Right lung (tissue), 5 donors: ENCODE data around the gene KRT5. TPM values are rescaled to one million over a fixed set of nuclear protein-coding genes. Genes with fewer than 3 reads are reported as not detected.
"Not testable (repeated sequence)": the region's sequence is repeated elsewhere in the genome, so short reads cannot be mapped to it uniquely, and the experiment has no call there.

Experiments used
- DNase-seq, 2 donors: peaks; one replicate each; pipeline ENCODE4 v3.0.0-alpha.2; 2013
- polyA plus RNA-seq, 5 donors: library from polyadenylated mRNA; unstranded; fragments of 120-200 nt; gene quantifications; one replicate each; pipeline versions ENCODE4 v1.2.1 to v1.2.3, GENCODE V29; 2013; ENCODE audit warnings: inconsistent platforms in 1 of 5, low replicate concordance in 1 of 5; ENCODE audit not compliant: insufficient read length in 5 of 5, insufficient read depth in 1 of 5

Gene KRT5
- polyA plus RNA-seq, 5 donors, result 0.29 to 1.0 (median 0.47) TPM

GRCh38 chr12:52521568-52522266 lies 1.5 kb upstream of the KRT5 start:
- no peak for DNase-seq

DNA sequence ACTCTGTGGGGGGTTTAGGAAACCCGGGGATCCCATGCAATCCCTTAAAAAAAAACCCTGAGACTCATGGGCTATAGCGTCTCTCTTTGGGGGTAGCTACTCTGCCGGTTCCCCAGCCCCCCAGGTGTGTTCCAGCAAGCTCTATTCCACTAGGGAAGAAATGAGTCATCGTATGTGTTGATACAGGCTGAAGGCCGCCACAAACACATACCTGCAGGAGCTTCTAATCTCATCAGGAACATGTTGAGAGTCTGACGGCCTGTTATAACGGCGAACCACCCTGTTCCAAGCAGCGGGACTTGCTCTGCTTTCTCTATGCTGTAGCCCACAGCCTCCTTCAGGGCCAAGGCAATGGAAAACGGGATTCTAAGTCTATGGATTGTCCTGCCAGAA lies 977 bp upstream of the KRT5 start:
- DNase-seq, result no peak

- DNase-seq, result no peak
These were observed 849 bp downstream of the KRT5 start for GRCh38 chr12:52519387-52519703.

GRCh38 chr12:52518574-52519386 lies 1.4 kb downstream of the KRT5 start:
- no peak for DNase-seq

DNA sequence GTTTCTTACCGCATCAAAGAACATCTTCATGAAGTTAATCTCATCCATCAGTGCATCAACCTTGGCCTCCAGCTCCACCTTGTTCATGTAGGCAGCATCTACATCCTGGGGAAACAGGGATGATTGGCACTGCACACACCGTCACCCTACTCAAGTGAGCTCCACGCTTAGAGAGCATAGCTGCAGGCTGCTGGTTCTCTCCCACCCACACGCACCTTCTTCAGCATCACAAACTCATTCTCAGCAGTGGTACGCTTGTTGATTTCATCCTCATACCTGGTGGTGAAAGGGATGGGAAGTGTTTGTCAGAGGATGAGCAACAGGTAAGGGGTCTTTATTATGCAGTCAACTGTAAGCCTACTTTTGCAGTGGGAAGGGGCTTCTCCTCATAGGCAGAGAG lies 2.3 kb downstream of the KRT5 start:
- DNase-seq, result no peak

DNA sequence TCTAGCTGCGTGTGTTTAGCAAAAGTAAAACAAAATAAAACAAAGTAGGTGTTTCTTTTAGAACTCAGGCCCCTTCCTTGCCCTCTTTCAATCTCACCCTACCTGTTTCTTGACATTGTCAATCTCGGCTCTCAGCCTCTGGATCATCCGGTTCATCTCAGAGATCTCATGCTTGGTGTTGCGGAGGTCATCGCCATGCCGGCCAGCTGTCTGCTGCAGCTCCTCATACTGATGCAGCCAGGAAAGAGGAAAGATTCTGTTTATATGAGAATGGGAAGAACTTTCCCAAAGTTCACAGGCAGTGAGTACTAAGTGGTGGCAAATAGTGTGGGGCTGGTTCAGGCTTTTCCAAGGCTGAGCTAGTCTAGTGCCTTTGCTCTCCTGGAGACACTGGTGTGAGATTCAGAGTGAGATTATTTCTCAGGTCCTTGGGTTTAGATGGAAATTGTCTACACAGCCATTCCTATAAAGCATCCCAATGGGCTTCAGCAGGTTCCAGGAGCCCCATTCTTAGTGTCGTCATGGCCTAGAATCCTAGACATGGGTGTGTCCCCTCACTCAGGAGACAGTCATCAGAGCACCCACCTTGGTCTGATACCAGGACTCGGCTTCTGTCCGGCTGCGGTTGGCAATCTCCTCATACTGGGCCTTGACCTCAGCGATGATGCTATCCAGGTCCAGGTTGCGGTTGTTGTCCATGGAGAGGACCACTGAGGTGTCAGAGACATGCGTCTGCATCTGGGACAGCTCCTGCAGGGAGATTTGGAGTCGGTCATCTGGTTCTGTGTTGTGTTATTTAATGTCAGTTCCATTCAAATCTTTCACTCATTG lies 3.0 kb downstream of the KRT5 start:
- no peak for DNase-seq

DNA sequence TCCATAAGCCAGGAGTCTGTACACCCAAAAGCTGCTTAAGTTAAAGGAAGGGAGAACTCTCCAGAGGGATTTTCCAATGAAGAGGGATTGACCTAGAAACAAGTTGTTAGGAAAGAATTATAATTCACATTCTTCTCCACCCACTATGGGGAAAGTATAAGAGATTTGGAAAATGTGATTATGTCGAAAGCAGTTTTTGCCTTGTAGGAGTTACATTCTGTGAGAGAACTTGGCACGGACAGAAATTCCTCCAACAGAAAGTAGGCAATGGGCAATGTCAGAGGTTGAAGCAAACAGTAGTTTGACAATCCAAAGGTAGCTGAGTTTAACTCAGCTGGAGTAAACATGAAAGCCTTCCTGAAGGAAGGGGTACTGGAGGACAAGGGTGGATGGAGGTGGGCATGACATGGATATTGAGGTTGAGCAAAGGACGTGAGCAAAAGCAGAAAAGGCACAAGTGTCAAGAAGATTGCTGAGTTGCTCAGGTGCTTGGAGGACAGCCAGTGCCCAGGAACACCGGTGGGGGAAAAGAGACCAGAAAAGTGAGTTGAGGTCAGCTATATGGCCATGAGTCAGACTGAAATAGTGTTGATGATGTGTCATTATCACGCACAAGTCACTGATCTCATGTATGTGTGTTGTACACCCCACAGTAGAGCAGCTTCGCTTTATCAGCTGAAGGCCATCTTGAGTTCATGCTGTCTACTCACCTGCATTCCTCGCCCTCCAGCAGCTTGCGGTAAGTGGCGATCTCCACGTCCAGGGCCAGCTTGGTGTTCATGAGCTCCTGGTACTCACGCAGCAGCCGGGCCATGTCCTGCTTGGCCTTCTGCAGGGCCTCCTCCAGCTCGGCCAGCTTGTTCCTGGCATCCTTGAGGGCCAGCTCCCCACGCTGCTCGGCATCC lies 4.0 kb downstream of the KRT5 start:
- DNase-seq, result no peak

- no peak for DNase-seq
These were observed 4.9 kb downstream of the KRT5 start for GRCh38 chr12:52515319-52515646.

- no peak for DNase-seq
These were observed 5.5 kb downstream of the KRT5 start for GRCh38 chr12:52514471-52515318.

- no peak for DNase-seq
These were observed 6.5 kb downstream of the KRT5 start for GRCh38 chr12:52513736-52514135.

DNA sequence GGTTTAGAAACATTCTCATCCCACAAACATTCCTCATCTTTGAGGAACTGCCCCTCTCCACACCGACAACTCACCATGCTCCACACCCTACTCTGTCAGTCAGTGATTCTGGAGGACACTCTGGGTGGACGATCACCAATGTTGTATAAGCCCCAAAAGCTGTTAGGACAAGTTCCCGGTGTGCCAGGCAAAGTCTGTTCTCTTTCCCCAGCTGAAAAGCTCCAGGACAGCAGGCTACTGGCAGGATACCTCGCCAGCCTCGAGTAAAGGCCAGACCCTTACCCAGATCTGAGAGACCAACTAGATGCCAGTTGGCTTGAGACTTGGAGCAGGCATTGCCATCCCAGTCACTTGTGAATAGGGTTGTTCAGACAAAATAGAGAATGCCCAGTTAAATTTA lies 12.0 kb downstream of the KRT5 start:
- DNase-seq, result no peak

DNA sequence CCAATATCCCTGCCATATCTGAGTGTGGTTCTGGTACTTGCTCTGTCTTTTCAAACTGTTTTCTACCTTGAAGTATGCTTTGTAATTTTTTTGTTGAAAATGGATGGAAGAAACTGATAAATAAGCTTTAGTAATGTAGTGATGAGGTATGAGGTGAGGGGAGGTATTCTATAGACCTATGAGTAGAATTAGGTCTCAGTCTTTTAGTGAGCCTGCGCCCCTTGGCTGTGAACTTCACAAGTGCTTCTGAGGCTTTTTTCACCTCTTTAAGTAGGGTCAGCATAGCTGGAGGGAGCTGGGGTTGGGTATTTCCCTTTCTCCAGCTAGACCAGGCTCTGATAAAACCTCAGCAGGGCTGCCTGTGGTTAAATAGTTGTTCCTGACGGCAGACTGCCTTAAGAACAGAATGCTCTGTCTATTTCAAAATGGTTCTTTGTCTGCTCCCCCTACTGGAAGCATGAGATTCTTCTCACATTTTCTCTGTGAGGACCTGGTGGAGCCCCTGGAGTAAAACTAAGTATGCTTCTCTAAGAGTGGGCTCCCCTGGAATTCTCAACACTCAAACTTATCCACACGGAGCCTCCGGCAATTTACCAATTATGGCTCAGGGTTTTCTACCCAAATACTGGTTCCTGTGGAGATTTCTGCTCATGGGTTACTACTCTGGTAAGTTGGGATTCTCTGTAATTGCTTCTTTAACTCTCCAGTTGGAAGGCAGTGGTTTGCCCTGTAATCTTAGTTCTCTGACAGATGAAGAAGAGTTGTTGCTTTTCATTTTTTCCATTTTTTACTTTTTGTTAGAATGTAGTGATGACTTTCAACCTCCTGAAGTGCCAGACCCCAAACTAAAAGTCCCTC lies 13.1 kb downstream of the KRT5 start:
- peak in 1 of 2 donors; percentile 11 for DNase-seq

- no peak for DNase-seq
These were observed 17.3 kb downstream of the KRT5 start for GRCh38 chr12:52502877-52503276.

DNA sequence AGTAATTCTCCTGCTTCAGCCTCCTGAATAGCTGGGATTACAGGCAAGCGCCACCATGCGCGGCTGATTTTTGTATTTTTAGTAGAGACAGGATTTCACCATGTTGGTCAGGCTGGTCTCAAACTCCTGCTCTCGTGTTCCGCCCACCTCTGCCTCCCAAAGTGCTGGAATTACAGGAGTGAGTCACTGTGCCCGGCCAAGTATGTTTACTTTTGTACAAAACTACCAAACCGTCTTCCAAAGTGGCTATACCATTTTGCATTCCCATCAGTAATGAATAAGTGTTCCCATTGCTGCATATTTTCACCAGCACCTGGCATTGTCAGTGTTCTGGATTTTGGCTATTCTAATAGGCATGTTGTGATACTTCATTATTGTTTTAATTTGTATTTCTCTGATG lies 18.7 kb downstream of the KRT5 start:
- no peak for DNase-seq

- not testable (repeated sequence) for DNase-seq
These were observed 19.6 kb downstream of the KRT5 start for GRCh38 chr12:52500574-52500973.

DNA sequence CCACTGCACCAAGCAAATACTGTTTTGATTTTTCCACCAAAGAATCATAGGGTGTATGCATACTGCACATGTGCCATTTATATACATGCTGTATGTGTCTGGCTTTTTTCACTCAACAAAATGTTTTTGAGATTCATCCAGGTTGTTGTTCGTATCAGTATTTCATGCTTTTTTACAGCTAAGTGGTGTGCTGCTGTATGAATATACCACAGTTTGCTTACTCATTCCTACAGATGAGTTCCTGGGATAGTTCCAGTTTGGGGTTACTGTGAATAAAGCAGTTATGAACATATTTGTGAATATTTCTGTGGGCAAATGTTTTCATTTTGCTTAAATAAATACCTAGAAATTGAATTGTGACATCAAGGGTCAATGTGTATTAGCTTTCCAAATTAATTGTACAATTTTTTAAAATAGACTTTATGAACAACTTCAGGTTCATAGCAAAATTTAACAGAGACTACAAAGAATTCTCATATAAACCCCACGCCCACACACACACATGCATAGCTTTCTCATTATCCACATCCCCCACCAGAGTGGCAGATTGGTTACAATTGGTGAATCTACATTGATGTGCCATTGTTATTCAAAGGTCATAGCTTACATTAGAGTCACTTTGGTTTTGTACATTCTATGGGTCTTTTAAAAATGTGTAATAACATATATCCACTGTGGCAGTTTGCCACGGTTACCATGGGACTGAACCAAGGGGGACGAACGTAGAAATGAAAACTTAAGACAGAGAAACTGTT lies 20.2 kb downstream of the KRT5 start:
- no peak for DNase-seq

DNA sequence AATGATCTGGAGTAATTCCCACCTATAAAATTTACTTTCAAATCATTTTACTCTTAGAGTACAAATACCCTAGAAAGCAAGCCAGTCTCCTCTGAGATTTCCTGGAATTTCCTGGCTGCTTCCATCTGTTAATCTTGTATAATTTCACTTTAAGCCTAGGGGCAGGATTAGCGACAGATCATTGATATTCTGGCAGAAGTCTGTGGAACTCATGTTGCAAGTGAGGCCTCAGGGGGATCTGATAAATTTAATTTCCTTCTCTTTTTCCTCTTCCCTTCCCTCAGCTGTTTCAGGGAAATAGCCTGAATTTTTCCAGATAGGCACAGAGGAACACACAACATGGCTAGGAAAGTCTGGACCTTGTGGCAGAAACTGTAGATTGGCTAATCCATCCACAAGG lies 21.2 kb downstream of the KRT5 start:
- DNase-seq, result no peak

- DNase-seq, result no peak
These were observed 22.2 kb downstream of the KRT5 start for GRCh38 chr12:52497975-52498374.

- DNase-seq, result no peak
These were observed 23.6 kb downstream of the KRT5 start for GRCh38 chr12:52496590-52497071.
